Glomerular endothelial cell (primary cell): Measurements from ENCODE around the gene PIEZO1. TPM values are rescaled to one million over a fixed set of nuclear protein-coding genes. Genes with fewer than 3 reads are reported as not detected.
"Not testable (repeated sequence)": the region's sequence is repeated elsewhere in the genome, so short reads cannot be mapped to it uniquely, and the experiment has no call there.

Experiments
- DNase-seq: peaks from one replicate; pipeline ENCODE4 v3.0.0-alpha.2; 2011; ENCODE audit warnings: low read depth, low spot score; ENCODE audit errors: extremely low read depth
- total RNA-seq: library from RNA; depleted of rRNA; stranded (reverse); fragments of >200 nt; gene quantifications from 2 replicates; pipeline ENCODE4 v1.2.3, GENCODE V29; 2015

PIEZO1 gene
- total RNA-seq, 1 donor from 2014 or later: 466 TPM

GRCh38 chr16:88804552-88805339, 19.7 kb upstream of the PIEZO1 start:
- no peak for DNase-seq

DNA sequence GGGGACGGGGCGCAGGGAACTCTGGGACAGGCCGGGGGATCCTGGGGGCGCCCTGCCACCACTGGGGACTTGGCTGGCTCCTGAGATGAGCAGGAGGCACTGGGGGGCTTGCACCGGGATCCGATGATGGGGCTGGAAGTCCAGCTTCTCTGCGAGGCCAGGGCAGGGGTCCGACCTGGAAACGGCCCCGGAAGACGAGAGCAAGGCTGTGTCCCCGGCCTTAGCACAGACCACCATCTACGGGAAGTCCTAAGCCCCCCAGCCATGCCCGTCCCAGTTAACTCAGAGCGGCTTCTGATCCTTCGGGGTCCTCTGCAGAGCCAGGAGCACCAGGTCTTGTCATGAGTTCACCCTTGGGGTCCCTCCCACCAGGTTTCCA, 19.1 kb upstream of the PIEZO1 start:
- no peak for DNase-seq

DNA sequence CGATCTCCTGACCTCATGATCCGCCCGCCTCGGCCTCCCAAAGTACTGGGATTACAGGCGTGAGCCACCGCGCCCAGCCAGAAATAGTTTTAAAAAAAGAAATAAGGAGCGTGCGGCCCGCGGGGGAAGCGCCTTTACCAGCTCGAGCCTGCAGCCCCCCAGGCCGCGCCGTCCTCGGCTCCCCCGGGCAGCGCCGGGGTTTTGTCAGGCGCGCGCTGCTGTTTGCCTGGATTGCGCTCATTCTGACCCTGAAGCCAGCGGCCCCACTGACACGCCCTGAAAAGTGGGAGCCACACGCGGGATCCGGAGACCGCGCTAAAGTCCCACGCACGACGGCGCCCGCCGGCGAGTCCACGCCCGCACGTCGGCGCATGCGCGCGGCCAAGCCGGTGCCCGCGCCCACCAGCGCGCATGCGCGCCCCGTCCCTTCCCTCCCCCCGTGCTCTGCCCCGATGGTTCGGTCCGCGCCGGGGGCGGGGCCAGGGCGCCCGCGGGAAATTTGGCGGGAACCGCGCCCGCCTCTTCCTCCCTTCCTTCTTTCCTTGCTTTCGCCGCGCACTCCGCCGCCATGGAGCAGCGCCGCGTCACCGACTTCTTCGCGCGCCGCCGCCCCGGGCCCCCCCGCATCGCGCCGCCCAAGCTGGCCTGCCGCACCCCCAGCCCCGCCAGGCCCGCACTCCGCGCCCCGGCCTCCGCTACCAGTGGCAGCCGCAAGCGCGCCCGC, 18.4 kb upstream of the PIEZO1 start, which contains the start of gene CDT1:
CDT1 (plus strand) TSS at position 526 of the 724 bp plus-strand sequence; CDS start at position 569, 43 bp downstream.
- DNase-seq: no peak

DNA sequence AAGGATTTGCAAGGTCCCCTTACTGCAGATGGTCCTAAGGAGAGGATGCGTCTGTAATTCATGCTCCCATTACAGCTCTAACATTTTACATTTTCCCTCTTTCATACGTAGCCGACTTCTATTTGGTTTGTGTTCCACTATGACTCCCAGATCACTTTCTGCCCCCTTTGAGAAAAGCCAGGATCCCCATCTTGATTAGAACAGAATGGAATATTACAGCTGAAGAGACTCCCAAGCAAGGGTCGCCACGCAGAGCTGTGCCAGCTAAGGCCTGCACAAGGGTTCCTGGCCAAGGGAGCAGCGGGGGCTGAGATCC, 15.2 kb upstream of the PIEZO1 start:
- no peak for DNase-seq

DNA sequence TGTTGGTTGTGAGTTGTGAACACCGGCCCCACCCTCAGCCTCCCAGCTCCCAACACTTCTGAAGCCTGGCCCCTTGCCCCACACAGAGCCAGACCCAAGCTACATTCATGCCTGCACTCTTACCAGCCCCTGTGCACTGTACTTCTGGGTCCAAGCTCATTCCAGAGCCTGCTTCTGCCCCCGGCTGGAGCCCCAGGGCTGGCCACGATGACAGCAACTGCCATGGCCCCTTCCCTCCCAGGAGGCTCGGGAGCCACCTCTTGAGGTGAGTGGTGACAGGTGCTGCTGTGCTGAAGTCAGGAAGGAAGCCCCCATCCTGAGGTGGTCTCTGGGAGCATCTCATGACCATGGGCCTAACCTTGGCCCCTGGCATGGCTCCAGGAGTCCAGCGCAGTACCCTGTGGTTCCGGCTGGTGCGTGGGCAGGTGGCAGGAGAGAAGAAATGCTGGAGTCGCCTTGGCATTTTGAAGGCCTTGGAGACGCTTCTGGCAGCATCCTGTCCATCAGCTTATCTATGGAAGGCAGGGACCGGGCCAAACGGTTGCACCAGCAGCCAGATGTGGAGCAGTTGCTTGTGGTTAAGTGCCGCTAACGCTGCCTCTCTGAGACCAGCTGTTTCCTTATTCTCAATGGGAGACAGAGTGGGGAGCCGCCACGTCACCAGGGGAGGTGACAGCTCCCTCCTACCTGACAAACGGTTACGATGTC, 14.7 kb upstream of the PIEZO1 start:
- DNase-seq: no peak

DNA sequence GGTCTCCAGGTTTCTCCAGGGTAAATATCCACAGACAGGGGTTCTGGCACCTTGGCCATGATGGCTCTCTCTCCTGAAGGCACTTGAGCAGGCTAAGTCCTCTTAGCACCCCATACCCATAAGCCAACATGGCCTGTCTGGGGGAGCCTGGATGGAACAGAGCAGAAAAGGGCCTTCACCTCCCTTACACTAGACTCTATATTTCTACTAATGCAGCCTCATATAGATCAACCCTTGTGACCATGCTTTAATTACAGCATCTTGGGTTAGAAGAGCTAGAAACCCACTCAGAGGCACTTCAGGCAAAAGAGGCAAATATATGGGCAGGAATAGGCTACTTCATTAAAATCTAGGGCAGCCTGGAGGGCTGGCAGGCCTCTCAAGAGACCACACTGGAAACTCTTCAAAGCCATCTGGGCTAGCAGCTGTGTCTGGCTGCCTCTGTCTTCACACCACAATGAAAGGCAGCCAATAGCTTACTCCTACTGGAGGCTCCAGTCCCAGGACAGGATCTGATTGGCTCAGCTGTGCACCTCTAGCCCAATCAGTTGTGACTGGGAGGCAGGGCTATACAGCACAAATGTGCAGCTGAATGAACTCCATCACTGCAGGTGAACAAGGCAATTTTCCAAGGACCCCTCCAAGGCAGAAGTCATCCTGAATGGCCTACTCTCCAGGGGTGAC, 13.9 kb upstream of the PIEZO1 start:
- no peak for DNase-seq

GRCh38 chr16:88798073-88798472, 13.1 kb upstream of the PIEZO1 start:
- no peak for DNase-seq

- no peak for DNase-seq
These were observed 11.3 kb upstream of the PIEZO1 start for GRCh38 chr16:88796278-88796677.

GRCh38 chr16:88793251-88793954, 8.4 kb upstream of the PIEZO1 start:
- no peak for DNase-seq

GRCh38 chr16:88792668-88793250, 7.7 kb upstream of the PIEZO1 start:
- no peak for DNase-seq

GRCh38 chr16:88792078-88792550, 7.1 kb upstream of the PIEZO1 start:
- no peak for DNase-seq

GRCh38 chr16:88790312-88791211, 5.5 kb upstream of the PIEZO1 start:
- DNase-seq: no peak

GRCh38 chr16:88789594-88789993, 4.6 kb upstream of the PIEZO1 start:
- DNase-seq: no peak

GRCh38 chr16:88788749-88789148, 3.7 kb upstream of the PIEZO1 start:
- not testable (repeated sequence) for DNase-seq

GRCh38 chr16:88787579-88788314, 2.7 kb upstream of the PIEZO1 start:
- DNase-seq: no peak

DNA sequence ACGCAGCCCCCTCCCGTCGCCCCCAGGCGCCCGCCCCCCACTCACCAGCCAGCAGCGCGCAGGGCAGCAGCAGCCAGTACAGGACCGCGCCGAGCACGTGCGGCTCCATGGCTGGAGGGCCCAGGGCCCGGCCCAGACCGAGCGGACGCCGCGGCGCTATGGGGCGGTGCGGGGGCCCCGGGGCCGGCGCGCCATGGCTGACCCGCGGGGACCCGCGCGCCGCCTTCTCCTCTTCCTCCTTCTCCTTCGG, 239 bp downstream of the PIEZO1 start:
- DNase-seq: no peak

GRCh38 chr16:88784074-88784855, 755 bp downstream of the PIEZO1 start:
- DNase-seq: no peak
